ENCODE results near the gene ERC2.
A peak's percentile ranks its signal among the peaks of the same experiment; 100 is the strongest.

Gene ERC2

GRCh38 chr3:56233742-56234141, 234.5 kb downstream of the ERC2 start:
- no peak for DNase-seq

DNA sequence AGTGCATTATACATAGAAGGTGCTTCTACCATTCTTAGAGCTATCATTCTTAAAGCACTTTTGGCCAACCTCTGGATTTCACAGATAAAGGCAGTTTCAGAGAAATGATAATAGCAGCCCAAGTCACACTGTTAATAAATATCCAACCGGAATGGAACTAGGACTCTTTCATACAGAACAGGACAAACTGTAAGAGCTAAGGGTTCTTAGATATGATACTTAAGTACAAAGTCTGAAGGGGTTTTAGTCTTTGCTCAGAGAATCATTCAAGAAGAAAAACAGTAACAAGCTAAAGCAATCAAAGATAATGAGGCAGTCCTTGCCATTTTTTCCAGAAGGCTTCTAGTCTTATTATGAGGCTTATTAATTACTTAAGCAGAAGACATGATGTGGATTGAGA, 239.0 kb downstream of the ERC2 start:
- DNase-seq: no peak

DNA sequence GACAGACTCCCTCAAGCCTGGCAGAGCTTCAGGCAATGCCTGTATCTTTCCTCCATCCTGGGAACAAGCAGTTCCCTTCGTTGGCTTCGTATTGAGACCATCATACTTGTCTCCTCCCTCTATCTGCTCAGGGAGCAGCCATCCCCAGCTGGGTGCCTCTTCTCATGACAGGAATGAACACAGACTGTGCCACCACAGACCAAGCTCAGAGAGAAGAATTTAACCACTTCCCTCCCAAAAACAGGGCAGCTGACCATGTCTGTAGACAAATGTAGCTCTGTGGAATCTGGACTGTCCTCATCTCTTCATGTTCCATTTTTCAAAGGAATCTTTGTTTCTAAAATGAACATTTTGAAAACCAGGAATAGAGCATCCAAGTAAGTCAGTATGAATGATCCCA, 245.4 kb downstream of the ERC2 start:
- no peak for DNase-seq

- DNase-seq: no peak
Measured at GRCh38 chr3:56219894-56220805, 248.1 kb downstream of the ERC2 start.

GRCh38 chr3:56209982-56210751, 258.1 kb downstream of the ERC2 start:
- DNase-seq: peak in 1 of 3 donors; percentile 2

DNA sequence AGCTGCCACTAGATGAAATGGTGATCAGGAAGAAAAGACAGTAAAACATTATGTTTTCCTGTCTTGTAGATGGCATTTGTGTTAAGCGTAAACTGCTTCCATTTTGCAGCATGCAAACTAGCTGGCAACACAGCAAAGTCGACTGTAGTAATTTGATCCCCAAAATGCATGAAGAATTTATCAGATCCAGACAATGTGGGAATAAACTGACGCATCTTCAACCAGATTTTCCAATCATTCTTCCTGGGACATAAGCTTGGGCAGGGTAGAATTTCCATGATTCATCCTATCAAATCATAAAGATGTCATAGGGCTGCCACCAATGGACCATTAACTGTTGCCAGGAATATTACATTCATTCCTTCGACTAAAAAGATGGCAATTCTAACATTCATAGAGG, 260.3 kb downstream of the ERC2 start:
- DNase-seq: no peak

- DNase-seq: no peak
Measured at GRCh38 chr3:56205406-56205805, 262.9 kb downstream of the ERC2 start.

DNA sequence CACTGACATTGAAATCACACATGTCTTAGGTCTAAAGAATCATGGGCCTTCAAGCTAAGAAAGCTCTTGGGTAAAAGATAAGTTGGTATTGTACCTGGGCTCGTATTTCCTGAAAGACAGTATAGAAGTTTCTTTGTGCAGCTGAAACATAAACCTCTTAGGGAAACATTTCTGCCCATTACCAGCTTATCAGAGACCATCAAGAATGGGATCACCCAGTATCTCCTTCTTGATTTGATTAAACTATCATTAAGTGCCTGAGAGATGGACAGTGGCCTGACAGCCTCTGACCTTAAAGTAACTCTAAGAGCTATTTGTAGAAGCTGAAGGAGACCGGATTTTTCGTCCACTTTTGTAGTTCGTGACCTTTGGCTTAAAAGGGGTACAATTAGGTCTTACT, 265.3 kb downstream of the ERC2 start:
- no peak for DNase-seq

DNA sequence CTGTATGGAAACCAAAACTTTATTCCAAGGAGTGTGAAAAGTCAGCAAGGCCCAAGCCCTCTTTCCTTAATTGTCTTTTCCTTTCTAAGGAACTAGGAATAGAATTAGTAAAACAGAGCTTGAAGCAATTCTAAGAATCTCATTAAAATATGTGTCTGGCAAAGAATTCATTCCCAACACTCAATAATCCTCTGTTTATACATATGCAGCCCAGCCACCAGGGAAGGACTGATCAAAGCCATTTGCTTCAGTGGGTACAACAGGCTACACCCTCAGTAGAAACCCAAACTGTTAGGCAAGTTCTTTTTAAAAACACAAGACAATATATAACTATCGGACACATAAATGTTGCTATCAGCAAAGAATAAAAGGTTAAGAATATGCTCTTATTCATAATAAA, 266.9 kb downstream of the ERC2 start:
- DNase-seq: no peak

DNA sequence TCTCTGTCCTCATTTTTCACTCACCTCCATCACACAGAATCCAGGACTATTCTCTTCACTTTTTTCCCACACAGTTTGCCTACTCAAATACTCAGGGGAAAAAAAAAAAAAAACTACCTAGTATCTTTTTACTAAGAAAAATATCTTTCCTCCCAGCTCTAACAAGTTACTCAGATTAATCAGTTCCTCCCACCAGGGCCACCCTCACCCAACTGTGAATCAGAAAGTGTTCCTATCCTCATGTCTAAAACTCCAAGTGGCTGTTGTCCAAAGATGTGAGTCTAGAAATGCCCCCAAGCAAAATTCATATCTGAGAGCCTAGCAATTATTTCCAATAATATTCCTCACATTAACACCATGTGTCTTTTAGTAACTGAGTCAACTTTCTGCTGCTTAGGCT, 268.0 kb downstream of the ERC2 start:
- no peak for DNase-seq

DNA sequence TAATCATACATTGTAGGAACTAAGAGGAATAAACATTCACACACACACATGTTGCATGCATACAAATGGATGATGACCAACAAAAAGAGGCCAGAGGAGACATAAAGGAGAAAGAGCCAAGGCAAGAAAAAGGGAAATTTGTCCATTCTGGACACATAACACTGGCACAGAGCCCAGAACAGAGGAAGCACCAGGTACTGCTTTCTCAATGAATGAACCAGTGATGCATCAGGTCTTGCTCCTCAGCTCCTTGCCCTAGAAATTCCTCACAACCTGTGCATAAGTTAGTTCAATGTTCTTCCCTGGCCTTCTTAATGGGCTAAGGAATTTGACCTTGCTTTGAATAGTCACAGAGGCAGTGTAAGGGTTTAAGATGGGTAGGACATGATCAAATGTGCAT, 270.3 kb downstream of the ERC2 start:
- DNase-seq: no peak

DNA sequence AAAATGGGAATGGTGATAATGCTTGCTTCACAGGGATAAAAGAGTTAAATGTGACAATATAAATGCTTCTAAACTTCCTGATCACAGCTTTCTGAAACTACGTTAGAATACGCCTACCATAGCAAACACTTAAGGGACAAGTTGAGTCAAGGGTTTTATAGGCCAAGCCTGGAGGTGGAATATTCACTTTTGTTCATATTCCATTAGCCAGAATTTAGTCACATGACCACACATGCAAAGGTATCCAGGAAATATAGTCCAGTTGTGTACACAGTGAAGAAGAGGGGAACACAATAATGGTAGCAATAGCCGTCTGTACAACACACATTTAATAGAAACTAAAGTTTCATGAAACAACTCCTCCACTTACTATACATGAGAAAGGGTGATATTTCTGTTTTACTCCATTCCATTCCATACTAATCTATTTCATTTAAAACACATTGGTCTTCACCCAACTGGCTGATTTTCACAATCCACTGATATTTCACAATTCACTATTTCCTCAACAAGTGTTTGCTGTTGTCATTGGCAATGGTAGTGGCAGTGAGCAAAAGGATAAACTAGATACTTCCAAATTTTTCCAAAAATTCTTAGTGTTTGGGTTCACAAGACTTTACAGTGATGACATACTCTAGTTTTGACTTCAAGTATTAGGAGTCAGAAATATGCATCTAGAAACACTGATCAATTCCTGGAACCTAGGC, 270.9 kb downstream of the ERC2 start:
- peak in 1 of 3 donors; percentile 24 for DNase-seq

DNA sequence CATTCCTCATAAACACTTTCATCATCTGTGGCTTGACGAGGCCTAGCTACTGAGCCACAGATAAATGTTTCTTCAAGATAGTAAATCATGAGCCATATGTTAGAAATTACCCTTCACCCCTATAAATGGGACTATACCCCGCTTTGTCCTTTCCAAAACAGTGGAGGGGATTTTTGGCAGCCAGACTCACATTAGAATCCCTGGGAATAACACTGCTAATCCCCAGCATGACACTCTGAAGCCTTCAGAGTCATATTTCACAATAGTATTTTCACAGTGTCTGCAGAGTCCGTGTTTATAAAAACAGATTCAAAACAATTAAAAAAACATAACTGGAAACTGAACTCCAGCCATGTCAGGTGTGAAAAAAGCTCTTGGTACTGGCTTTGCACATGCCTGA, 271.6 kb downstream of the ERC2 start:
- DNase-seq: no peak

GRCh38 chr3:56193519-56193918, 274.7 kb downstream of the ERC2 start:
- peak in 2 of 3 donors; percentile 8 to 20 for DNase-seq

DNA sequence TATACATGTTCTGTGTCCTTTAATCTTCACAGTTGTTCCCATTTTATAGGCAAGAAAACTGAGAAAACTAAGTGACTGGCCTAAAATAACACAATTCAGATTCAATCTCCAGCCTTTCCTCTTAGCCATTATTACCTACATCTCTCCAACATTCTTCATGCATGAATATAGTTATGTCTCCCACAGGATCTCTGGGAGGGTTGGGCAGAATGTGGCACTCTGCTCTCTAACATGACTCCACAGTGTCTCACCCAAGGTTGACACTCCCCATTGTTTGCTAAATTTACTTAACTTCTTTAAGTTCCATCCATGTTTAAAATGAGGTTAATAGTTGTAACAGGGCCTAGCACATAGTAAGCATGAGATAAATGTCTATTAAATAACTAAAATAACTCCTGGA, 276.3 kb downstream of the ERC2 start:
- DNase-seq: no peak

DNA sequence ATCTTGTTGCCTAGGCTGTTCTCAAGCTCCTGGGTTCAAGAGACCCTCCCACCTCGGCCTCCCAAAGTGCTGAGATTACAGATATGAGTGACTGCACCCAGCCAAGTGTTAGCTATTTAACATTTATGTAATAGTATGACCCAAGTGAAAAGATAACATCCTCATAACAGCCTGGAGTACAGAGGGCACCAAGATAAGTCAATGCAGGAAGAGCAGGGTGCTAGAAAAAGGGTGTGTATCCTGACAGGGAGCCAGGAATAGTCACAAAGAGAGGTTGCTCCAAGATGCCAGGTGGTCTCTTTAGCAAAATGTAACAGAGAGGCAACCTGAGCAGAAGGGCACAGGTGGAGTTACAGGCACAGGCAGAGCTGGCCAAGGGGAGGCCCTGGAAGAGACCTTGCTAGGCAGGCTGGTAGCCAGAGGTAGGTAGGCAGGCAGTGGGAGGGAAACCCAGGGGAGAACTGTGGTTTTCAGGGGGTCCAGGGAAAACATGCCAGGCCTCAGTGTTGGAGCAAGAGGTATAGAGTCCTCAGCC, 277.4 kb downstream of the ERC2 start:
- no peak for DNase-seq

- no peak for DNase-seq
Measured at GRCh38 chr3:56190130-56190529, 278.1 kb downstream of the ERC2 start.

DNA sequence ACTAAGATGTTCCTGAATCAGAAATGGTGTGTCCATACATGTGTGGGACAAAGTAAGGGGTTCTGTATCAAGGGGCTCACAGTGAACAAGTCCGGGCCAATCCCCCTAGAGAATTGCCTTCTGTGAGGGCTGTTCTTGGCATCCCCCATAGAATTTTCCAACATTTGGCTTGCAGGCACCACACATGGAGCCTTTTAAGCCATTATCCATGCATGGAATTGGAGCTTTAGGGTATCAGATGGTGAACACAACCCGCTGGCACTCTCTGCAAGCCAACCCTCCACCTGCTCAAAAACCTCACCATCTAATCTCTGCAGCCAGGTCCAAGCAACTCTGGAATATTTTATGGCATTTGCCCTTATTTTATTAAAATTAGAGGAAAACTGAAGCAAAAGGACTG, 278.7 kb downstream of the ERC2 start:
- no peak for DNase-seq

DNA sequence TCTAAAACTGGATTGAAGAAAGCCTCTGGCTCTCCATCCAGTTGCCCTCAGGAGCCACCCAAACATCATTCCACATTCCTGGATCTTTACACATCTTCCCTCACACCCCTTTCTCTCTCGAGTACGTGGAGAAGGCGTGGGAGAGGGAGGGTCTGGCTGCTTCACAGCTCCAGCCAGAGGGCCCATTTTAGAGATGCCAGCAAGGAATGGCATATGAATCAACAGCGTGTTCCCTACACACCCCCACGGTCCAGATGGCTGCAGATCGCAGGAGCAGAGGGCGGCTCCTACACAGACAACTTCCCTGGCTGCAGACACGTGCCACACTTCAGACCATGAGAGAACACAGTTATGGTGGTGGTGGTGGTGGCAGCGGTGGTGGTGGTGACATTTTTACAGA, 280.1 kb downstream of the ERC2 start:
- DNase-seq: no peak

DNA sequence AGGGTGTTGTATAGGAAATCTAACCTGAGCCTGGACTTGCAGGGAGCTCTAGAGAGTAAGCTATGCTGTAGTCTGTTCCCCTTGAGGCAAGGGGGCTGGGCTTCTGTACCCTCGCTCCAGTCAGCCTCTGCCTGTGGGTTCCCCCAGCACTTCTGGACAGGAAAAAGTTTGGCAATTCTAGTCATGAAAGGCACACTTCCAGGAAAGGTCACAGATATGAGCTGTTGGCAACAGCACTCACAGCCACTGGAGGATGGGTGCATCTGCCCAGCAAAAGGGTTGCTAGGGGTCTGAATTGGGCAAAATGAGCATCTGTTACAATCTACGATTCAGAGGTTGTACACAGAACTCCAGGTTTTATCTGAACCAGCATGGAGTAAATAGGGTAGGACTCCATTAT, 281.2 kb downstream of the ERC2 start:
- no peak for DNase-seq

- no peak for DNase-seq
Measured at GRCh38 chr3:56185827-56186226, 282.4 kb downstream of the ERC2 start.

GRCh38 chr3:56183529-56183928, 284.7 kb downstream of the ERC2 start:
- DNase-seq: no peak

DNA sequence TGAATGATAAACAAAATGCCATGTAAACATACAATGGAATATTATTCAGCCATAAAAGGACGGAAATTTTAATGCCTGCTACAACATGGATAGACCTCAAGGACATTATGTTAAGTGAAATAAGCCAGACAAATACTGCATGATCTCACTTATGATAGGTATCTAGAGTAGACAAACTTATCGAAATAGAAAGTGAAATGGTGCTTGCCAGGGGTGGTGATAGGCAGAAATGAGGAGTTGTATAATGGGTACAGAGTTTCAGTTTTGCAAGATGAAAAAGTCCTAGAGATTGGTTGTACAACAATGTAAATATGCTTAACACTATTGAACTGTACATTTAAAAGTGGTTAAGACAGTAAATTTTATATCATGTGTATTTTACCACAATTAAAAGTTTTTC, 287.8 kb downstream of the ERC2 start:
- DNase-seq: no peak
